ENCODE data around the gene SCFD2. TPM values are rescaled to one million over a fixed set of nuclear protein-coding genes. Genes with fewer than 3 reads are reported as not detected.
A peak's percentile ranks its signal among the peaks of the same experiment; 100 is the strongest.

Gene SCFD2
- total and polyA plus RNA-seq, 7 donors, result 3.7 to 16.6 (median 10.7) TPM

DNA sequence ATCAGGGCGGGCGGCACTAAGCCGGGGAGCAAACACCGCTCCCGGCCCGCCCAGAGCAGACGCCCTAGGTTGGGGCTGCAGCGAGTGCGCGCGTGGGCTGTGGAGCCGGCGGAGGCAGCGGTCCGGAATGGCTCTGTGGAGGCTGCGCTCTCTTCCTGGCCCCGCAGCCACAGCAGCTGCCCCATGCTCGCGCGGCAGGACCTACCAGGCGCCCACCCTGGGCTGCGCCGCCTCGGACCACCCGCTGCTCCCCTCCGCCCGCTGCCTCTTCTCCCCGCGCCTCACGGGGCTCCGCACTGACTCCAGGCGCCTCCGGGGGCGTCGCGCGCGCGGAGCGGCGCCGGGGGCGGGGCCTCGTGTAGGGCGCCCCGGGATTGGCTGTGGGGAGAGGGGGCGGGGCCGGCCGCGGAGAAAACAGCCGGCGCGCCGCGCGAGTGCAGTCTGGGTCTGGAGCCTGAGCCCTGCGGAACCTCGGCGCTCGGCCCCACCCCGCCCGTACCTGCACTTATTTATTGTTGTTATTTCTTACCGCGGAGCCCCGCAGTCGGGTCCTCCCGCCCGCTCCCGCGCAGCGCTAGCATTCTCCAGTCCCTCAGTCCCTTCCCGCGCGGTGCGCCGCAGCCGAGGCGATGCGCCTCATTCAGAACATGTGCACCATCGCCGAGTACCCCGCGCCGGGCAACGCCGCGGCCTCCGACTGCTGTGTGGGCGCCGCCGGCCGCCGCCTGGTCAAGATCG, 503.8 kb downstream of the SCFD2 start, which contains the start of gene RASL11B:
Gene RASL11B, plus strand, starts transcription at position 439 of the 738 bp plus-strand sequence. Its CDS starts 191 bp downstream, at position 630.
- H3K36me3 ChIP-seq, result no peaks in the 10 kb centered on the region
- H3K27ac ChIP-seq, result peak within 1 kb of the TSS; percentile 45 to 69 (median 58)
- no peak for TF ChIP-seq POLR2A (IDR thresholded peaks at IDR 0.05)
- TF ChIP-seq POLR2AphosphoS5 (IDR thresholded peaks at IDR 0.05), result peak in 3 of 4 donors; percentile 33 to 56 (median 47)
- TF ChIP-seq CTCF (IDR thresholded peaks at IDR 0.05), result peak in 2 of 4 experiments; percentile 20 to 25
- no peak for TF ChIP-seq EP300 (IDR thresholded peaks at IDR 0.05)
- DNase-seq, result peak; percentile 87
- intact Hi-C loops (cut with DNase I), result loop anchor here (5.0 to 10.0 kb wide), 4 partner anchors 120 to 317 kb away; partner anchors contain the start of gene USP46
- peaks cover 0 to 3% (median 0%) of the 10 kb centered on the region in 4 donors for H3K9me3 ChIP-seq
- WGBS, 2 donors, result 1% methylated on average over 94 of the region's 94 CpGs
- H3K27me3 ChIP-seq, result peaks cover 0 to 11% (median 6%) of the 10 kb centered on the region in 3 donors
- peak within 1 kb of the TSS; percentile 44 to 75 (median 65) for H3K4me3 ChIP-seq
- H3K4me1 ChIP-seq, result peaks cover 0 to 27% (median 22%) of the 10 kb centered on the region in 4 donors

GRCh38 chr4:52861171-52861823, 504.6 kb downstream of the SCFD2 start:
- intact Hi-C loops (cut with DNase I), result loop anchor here (5.0 to 10.0 kb wide), 4 partner anchors 121 to 316 kb away; partner anchors contain the start of gene USP46
- 51 to 54% methylated on average over 26 of the region's 26 CpGs for WGBS, 2 donors
- Histone ChIP-seq H3K36me3 (no peaks in the 10 kb centered on the region), H3K4me3 (peak overlapping the region; percentile 44 to 75 (median 65)), H3K27ac (peak overlapping the region; percentile 45 to 69 (median 58)), H3K9me3 (peaks cover 0 to 3% (median 0%) of the 10 kb centered on the region in 4 donors), H3K27me3 (peaks cover 0 to 11% (median 6%) of the 10 kb centered on the region in 3 donors), H3K4me1 (peaks cover 0 to 27% (median 22%) of the 10 kb centered on the region in 4 donors)
- TF ChIP-seq CTCF (IDR thresholded peaks at IDR 0.05), result no peak
- no peak for TF ChIP-seq EP300 (IDR thresholded peaks at IDR 0.05)
- no peak for TF ChIP-seq POLR2AphosphoS5 (IDR thresholded peaks at IDR 0.05)
- TF ChIP-seq POLR2A (IDR thresholded peaks at IDR 0.05), result no peak
- no peak for DNase-seq

DNA sequence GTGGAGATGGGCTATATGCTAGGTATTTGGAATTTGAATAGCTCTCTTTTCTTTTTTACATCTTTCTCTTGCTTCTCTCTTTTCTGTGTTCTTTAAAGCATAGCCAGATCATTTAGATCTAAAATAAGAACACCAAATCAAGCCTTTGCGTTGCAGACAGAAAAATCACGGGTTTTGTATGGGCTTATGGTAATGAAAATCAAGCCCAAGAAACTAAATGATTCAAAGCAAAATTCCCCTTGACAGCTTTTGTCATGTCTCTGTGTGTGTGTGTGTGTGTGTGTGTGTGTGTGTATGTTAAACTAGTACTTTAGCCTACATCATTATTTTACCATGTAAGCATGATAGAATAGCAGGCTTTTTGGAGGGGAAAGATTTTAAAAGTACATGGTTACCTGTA, 505.5 kb downstream of the SCFD2 start:
- WGBS, 2 donors, result 90% methylated on average over 2 of the region's 2 CpGs

DNA sequence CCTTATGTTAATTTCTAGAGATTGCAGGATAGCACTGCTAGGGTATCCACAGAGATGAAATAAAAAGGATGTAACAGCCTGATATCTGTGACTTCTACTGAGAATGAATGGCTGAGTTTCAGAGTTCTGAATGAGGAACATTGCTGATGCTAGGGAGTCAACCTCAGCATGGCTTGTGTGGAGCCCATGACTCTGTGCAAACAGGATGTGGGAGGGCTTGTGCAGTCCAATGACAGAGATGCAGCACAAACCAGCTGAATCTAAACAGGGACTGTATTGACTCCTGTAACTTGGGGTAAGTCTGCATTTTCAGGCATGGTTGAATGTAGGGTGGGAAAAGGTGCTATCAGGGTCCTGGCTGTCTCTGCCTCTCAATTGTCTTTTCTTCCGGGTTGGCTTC, 509.1 kb downstream of the SCFD2 start:
- TF ChIP-seq POLR2A (IDR thresholded peaks at IDR 0.05) (no peak), CTCF (IDR thresholded peaks at IDR 0.05) (no peak), EP300 (IDR thresholded peaks at IDR 0.05) (no peak), POLR2AphosphoS5 (IDR thresholded peaks at IDR 0.05) (no peak)

More for the DNA sequence above, 505.5 kb downstream of the SCFD2 start:
- intact Hi-C loops (cut with DNase I), result loop anchor here (5.0 to 10.0 kb wide), 4 partner anchors 122 to 316 kb away; partner anchors contain the start of gene USP46
- Histone ChIP-seq H3K4me1 (peaks cover 0 to 27% (median 22%) of the 10 kb centered on the region in 4 donors), H3K36me3 (no peaks in the 10 kb centered on the region), H3K9me3 (peaks cover 0 to 3% (median 0%) of the 10 kb centered on the region in 4 donors), H3K4me3 (no peak overlapping the region), H3K27me3 (peaks cover 0 to 11% (median 6%) of the 10 kb centered on the region in 3 donors), H3K27ac (no peak overlapping the region)
- DNase-seq, result no peak
- TF ChIP-seq EP300 (IDR thresholded peaks at IDR 0.05) (no peak), POLR2A (IDR thresholded peaks at IDR 0.05) (no peak), CTCF (IDR thresholded peaks at IDR 0.05) (no peak), POLR2AphosphoS5 (IDR thresholded peaks at IDR 0.05) (no peak)

More for the DNA sequence above, 509.1 kb downstream of the SCFD2 start:
- no peak for DNase-seq
- peaks cover 0 to 3% (median 0%) of the 10 kb centered on the region in 4 donors for H3K9me3 ChIP-seq
- no peaks in the 10 kb centered on the region for H3K36me3 ChIP-seq
- H3K27me3 ChIP-seq, result no peaks in the 10 kb centered on the region
- intact Hi-C loops (cut with DNase I), result no loop called here
- H3K27ac ChIP-seq, result no peak overlapping the region
- H3K4me3 ChIP-seq, result no peak overlapping the region
- peaks cover 0 to 25% (median 21%) of the 10 kb centered on the region in 4 donors for H3K4me1 ChIP-seq
- WGBS, 2 donors, result 95 to 100% methylated on average over 1 of the region's 1 CpG

All from sigmoid colon (tissue), 7 donors.